Cardiac muscle cell (in vitro differentiated cells and primary cell): ENCODE results near the gene ZNF692. TPM values are rescaled to one million over a fixed set of nuclear protein-coding genes. Genes with fewer than 3 reads are reported as not detected.

ENCODE experiments used
- DNase-seq, 2 donors: peaks; one replicate each; pipeline versions ENCODE4 v3.0.0 to v3.0.0-alpha.2; 2010 to 2017; ENCODE audit warnings: low read depth in 1 of 2, low spot score in 1 of 2
- H3K27ac ChIP-seq: fragments of 200-600 bp; sonication (generic); 2 replicates; pipeline ENCODE4 v1.5.1; 2016
- H3K27me3 ChIP-seq: fragments of 200-600 bp; sonication (generic); 2 replicates; pipeline ENCODE4 v1.6.0; 2016; ENCODE audit warnings: control low read depth
- H3K36me3 ChIP-seq: fragments of 200-600 bp; sonication (generic); 2 replicates; pipeline ENCODE4 v1.5.1; 2016; ENCODE audit warnings: control low read depth
- H3K4me1 ChIP-seq: fragments of 200-600 bp; sonication (generic); 2 replicates; pipeline ENCODE4 v1.8.1; 2017; ENCODE audit warnings: low read depth, mild to moderate bottlenecking, mixed run types
- H3K4me3 ChIP-seq: fragments of 200-600 bp; sonication (generic); 2 replicates; pipeline ENCODE4 v1.5.1; 2016; ENCODE audit warnings: mild to moderate bottlenecking
- H3K9me3 ChIP-seq: fragments of 200-600 bp; sonication (generic); 2 replicates; pipeline ENCODE4 v1.5.1; 2017; ENCODE audit warnings: low read depth, mild to moderate bottlenecking, control low read depth
- CTCF ChIP-seq: IDR thresholded peaks from 2 replicates; pipeline ENCODE4 v1.5.1; 2012; ENCODE audit warnings: low read depth, mild to moderate bottlenecking, low read length
- polyA plus RNA-seq: library from polyadenylated mRNA; unstranded; fragments of >200 nt; fragmentation: Nextera tagmentation; extraction: Ambion mirVana; gene quantifications from 2 replicates; pipeline ENCODE4 v1.2.1, GENCODE V29; 2016
- total RNA-seq: library from RNA; depleted of rRNA; stranded (reverse); fragments of >200 nt; gene quantifications from 2 replicates; pipeline ENCODE4 v1.2.3, GENCODE V29; 2016

Gene ZNF692
- total RNA-seq (101 and 128 TPM in 2 replicates), polyA plus RNA-seq (98.9 and 109 TPM in 2 replicates)

GRCh38 chr1:248858891-248859889 lies at the start of gene ZNF692:
Gene ZNF692 (minus strand): TSS chr1:248859085. CDS start chr1:248858309, 776 bp downstream.
- TF ChIP-seq CTCF = no peak
- DNase-seq = peak; percentile 98 to 99
- Histone ChIP-seq H3K9me3 (no peaks in the 10 kb centered on the region), H3K27ac (peak within 1 kb of the TSS; percentile 84), H3K27me3 (peaks cover 13% of the 10 kb centered on the region), H3K4me3 (peak within 1 kb of the TSS; percentile 47), H3K36me3 (no peaks in the 10 kb centered on the region), H3K4me1 (peaks cover 21% of the 10 kb centered on the region)

GRCh38 chr1:248906753-248907661 lies 48.1 kb upstream of the ZNF692 start:
- DNase-seq = peak in 1 of 2 donors; percentile 31

GRCh38 chr1:248906009-248906752 lies 47.3 kb upstream of the ZNF692 start, which contains the start of gene PGBD2:
Gene PGBD2 (plus strand): TSS chr1:248906235. CDS start chr1:248913863, 7,628 bp downstream.
- Histone ChIP-seq H3K4me1 (peaks cover 12% of the 10 kb centered on the region), H3K4me3 (peak within 1 kb of the TSS; percentile 55), H3K27ac (peak within 1 kb of the TSS; percentile 100), H3K27me3 (no peaks in the 10 kb centered on the region), H3K36me3 (no peaks in the 10 kb centered on the region), H3K9me3 (no peaks in the 10 kb centered on the region)
- DNase-seq = peak; percentile 94 to 96
- TF ChIP-seq CTCF = peak; percentile 61

More at GRCh38 chr1:248906753-248907661, 48.1 kb upstream of the ZNF692 start:
- Histone ChIP-seq H3K4me3 (peak overlapping the region; percentile 55), H3K36me3 (no peaks in the 10 kb centered on the region), H3K9me3 (no peaks in the 10 kb centered on the region), H3K27me3 (no peaks in the 10 kb centered on the region), H3K27ac (peak overlapping the region; percentile 100), H3K4me1 (peaks cover 12% of the 10 kb centered on the region)
- TF ChIP-seq CTCF = no peak

- Histone ChIP-seq H3K27ac (peak overlapping the region; percentile 100), H3K4me1 (peaks cover 12% of the 10 kb centered on the region), H3K36me3 (no peaks in the 10 kb centered on the region), H3K9me3 (no peaks in the 10 kb centered on the region), H3K4me3 (peak overlapping the region; percentile 46), H3K27me3 (no peaks in the 10 kb centered on the region)
- DNase-seq = no peak
- no peak for TF ChIP-seq CTCF
Observed at GRCh38 chr1:248905662-248906008, 46.8 kb upstream of the ZNF692 start.
